SK-N-MC (cell line): ENCODE results near the gene GAREM2.

Experiments
- EZH2 ChIP-seq: fragments of 200-600 bp; sonication (generic); IDR thresholded peaks from one replicate; pipeline ENCODE4 v1.6.1; 2017; ENCODE audit warnings: antibody characterized with exemption
- POLR2AphosphoS5 ChIP-seq: IDR thresholded peaks from 2 replicates; pipeline ENCODE4 v1.6.1; 2012; ENCODE audit warnings: mild to moderate bottlenecking, low read depth, low read length, borderline replicate concordance

DNA sequence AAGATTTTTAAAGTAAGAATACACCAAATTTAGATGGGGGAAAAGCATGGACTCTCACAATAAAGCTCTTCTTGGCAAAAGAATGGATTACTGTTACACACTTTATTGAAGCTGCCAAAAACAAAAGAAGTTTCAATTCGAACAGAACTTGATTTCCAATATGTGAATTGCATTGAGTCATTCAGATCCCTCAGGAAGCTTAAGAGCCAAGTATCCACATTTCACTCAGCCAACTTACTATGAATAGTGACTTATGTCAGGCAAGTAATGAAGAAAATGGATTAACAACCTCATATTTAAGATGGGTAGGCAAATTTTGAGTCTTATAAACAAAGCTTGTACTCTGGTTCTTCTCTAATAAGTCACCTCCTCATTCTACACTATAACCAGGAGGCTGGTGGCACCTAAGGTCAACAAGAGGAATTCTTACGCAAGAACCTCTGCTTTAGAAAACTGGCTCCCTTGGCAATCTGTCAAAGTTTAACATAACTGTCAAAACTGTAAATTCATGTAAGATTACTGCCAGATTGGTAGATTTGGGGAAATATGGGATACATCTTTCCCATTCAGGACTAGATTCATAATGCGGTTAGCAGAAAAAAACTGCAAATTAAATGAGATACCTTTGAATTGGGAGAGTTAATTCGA, 65.5 kb downstream of the GAREM2 start:
- TF ChIP-seq POLR2AphosphoS5 (no peak), EZH2 (no peak)
